Measurements from ENCODE around the gene MORN2. TPM values are rescaled to one million over a fixed set of nuclear protein-coding genes. Genes with fewer than 3 reads are reported as not detected.

The MORN2 gene
- total RNA-seq, 2 donors from 2014 or later, result 3.0 to 9.3 TPM

GRCh38 chr2:38905251-38905650 lies 29.5 kb downstream of the MORN2 start:
- DNase-seq (no peak), ATAC-seq (replicated peaks in 1 of 2) (no peak)
- no peaks in the 10 kb centered on the region for H3K27me3 Mint-ChIP-seq (ENCODE audit: low read depth)
- H3K9me3 Mint-ChIP-seq, result no peaks in the 10 kb centered on the region
- no peaks in the 10 kb centered on the region for H3K36me3 Mint-ChIP-seq (ENCODE audit: insufficient read depth in 2 of 2)
- peaks cover 14% of the 10 kb centered on the region for H3K4me1 Mint-ChIP-seq (ENCODE audit: low read depth)
- H3K4me3 Mint-ChIP-seq, result no peak overlapping the region
- no peak overlapping the region for H3K27ac Mint-ChIP-seq

DNA sequence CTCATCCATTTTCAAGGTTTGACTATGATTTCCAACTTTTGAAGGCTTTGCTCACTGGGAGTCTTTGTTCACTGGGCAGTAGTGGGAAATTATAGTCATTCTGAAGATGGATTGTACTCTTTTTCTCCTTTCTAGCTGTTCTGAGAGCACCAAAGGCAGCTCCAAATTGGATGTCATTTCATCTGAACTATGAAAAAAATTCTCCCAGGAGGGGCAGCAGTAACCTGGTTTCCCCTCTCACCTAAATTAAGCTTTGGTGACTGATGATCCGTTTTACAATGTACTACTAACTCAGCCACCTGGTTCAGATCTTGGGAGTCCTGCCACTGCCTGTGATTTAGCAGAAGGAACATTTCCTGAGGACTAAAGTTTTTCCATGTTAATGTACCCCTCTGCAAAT lies 31.5 kb downstream of the MORN2 start:
- no peaks in the 10 kb centered on the region for H3K9me3 Mint-ChIP-seq
- peaks cover 14% of the 10 kb centered on the region for H3K4me1 Mint-ChIP-seq (ENCODE audit: low read depth)
- no peaks in the 10 kb centered on the region for H3K36me3 Mint-ChIP-seq (ENCODE audit: insufficient read depth in 2 of 2)
- no peak overlapping the region for H3K27ac Mint-ChIP-seq
- H3K27me3 Mint-ChIP-seq (ENCODE audit: low read depth), result no peaks in the 10 kb centered on the region
- no peak for DNase-seq
- no peak overlapping the region for H3K4me3 Mint-ChIP-seq
- no peak for ATAC-seq (replicated peaks in 1 of 2)

- Mint-ChIP-seq H3K27ac (peak overlapping the region; percentile 49), H3K4me1 (ENCODE audit: low read depth) (peaks cover 14% of the 10 kb centered on the region), H3K27me3 (ENCODE audit: low read depth) (no peaks in the 10 kb centered on the region), H3K9me3 (no peaks in the 10 kb centered on the region), H3K36me3 (ENCODE audit: insufficient read depth in 2 of 2) (no peaks in the 10 kb centered on the region), H3K4me3 (peak overlapping the region; percentile 12 to 40)
- ATAC-seq (replicated peaks in 1 of 2) (peak; percentile 85 to 90), DNase-seq (peak; percentile 9 to 12)
Observed at GRCh38 chr2:38907743-38908562, 32.2 kb downstream of the MORN2 start.

GRCh38 chr2:38909872-38910271 lies 34.1 kb downstream of the MORN2 start:
- Mint-ChIP-seq H3K27ac (no peak overlapping the region), H3K36me3 (ENCODE audit: insufficient read depth in 2 of 2) (no peaks in the 10 kb centered on the region), H3K4me1 (ENCODE audit: low read depth) (peaks cover 14% of the 10 kb centered on the region)

DNA sequence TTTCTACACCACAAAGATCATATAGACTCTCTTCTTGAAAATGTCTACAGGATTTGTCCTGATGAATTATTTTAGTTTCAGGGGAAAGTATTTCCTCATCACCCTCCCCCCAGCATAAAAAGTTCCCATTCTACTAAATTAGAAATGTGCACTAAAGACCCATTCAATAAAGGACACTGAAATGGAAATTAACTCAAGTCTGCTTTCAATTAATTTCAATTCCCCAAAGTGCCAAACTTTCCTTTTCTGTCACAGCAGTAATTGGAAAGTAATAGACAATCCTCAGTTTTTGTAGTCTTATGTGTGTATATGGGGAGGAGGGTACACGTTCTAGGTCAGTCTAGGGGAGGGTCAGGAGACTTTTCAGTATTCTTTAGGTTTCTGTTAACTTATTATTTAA lies 35.4 kb downstream of the MORN2 start:
- ATAC-seq (replicated peaks in 1 of 2), result no peak
- H3K4me3 Mint-ChIP-seq, result no peak overlapping the region

More at GRCh38 chr2:38909872-38910271, 34.1 kb downstream of the MORN2 start:
- no peak for DNase-seq
- Mint-ChIP-seq H3K27me3 (ENCODE audit: low read depth) (no peaks in the 10 kb centered on the region), H3K9me3 (no peaks in the 10 kb centered on the region), H3K4me3 (no peak overlapping the region)
- ATAC-seq (replicated peaks in 1 of 2), result no peak

DNA sequence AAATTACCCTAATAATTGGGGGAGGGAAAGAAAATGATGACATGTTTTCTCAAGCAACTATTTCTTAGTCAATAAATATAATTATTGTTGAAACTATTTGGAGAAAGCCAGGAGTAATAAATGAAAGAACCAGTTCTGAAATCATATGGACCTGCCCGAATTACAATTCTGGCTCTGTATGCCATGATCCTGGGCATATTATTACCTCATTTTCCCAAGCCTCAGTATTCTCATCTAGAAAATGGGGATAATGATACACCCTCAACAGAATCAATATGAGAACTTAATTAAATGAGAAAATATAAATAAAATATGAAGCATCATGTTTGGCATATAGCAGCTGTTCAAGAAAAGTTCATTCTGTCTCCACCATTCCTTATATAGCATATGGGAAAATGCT lies 36.8 kb downstream of the MORN2 start:
- Mint-ChIP-seq H3K27ac (no peak overlapping the region), H3K4me3 (no peak overlapping the region), H3K27me3 (ENCODE audit: low read depth) (no peaks in the 10 kb centered on the region), H3K4me1 (ENCODE audit: low read depth) (peaks cover 13% of the 10 kb centered on the region), H3K36me3 (ENCODE audit: insufficient read depth in 2 of 2) (no peaks in the 10 kb centered on the region), H3K9me3 (no peaks in the 10 kb centered on the region)
- ATAC-seq (replicated peaks in 1 of 2) (no peak), DNase-seq (no peak)

More for the DNA sequence above, 35.4 kb downstream of the MORN2 start:
- Mint-ChIP-seq H3K36me3 (ENCODE audit: insufficient read depth in 2 of 2) (no peaks in the 10 kb centered on the region), H3K4me1 (ENCODE audit: low read depth) (peaks cover 14% of the 10 kb centered on the region), H3K27me3 (ENCODE audit: low read depth) (no peaks in the 10 kb centered on the region), H3K9me3 (no peaks in the 10 kb centered on the region), H3K27ac (no peak overlapping the region)
- no peak for DNase-seq

GRCh38 chr2:38922389-38922788 lies 46.6 kb downstream of the MORN2 start:
- Mint-ChIP-seq H3K9me3 (no peaks in the 10 kb centered on the region), H3K27ac (no peak overlapping the region), H3K27me3 (ENCODE audit: low read depth) (peaks cover 9% of the 10 kb centered on the region), H3K36me3 (ENCODE audit: insufficient read depth in 2 of 2) (no peaks in the 10 kb centered on the region), H3K4me1 (ENCODE audit: low read depth) (no peaks in the 10 kb centered on the region), H3K4me3 (no peak overlapping the region)
- DNase-seq (no peak), ATAC-seq (replicated peaks in 1 of 2) (no peak)

DNA sequence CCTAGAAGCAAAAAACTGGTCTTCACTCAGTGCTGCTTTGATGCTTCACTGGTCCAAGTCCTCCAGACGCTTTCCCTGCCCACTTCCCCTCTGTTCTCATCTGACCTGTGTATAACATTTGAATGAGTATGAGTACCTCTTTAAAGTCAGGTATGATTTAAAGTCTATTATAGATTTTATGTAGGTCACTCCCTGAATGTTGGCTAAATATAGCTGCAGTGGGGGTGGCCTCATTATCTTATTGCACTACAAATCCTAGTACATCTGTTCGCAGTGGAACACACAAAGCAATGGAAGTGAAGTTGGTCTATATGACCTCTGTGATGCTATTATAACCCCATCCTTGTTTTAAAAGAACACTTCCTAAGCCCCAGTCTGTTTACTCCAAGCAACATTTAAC lies 47.1 kb downstream of the MORN2 start:
- Mint-ChIP-seq H3K4me3 (no peak overlapping the region), H3K4me1 (ENCODE audit: low read depth) (no peaks in the 10 kb centered on the region), H3K36me3 (ENCODE audit: insufficient read depth in 2 of 2) (no peaks in the 10 kb centered on the region), H3K27ac (no peak overlapping the region), H3K27me3 (ENCODE audit: low read depth) (peaks cover 9% of the 10 kb centered on the region), H3K9me3 (no peaks in the 10 kb centered on the region)
- DNase-seq (no peak), ATAC-seq (replicated peaks in 1 of 2) (no peak)

GRCh38 chr2:38925982-38926381 lies 50.2 kb downstream of the MORN2 start:
- Mint-ChIP-seq H3K9me3 (no peaks in the 10 kb centered on the region), H3K4me3 (no peak overlapping the region), H3K27ac (no peak overlapping the region), H3K27me3 (ENCODE audit: low read depth) (peaks cover 9% of the 10 kb centered on the region), H3K4me1 (ENCODE audit: low read depth) (no peaks in the 10 kb centered on the region), H3K36me3 (ENCODE audit: insufficient read depth in 2 of 2) (no peaks in the 10 kb centered on the region)
- ATAC-seq (replicated peaks in 1 of 2) (no peak), DNase-seq (no peak)

- ATAC-seq (replicated peaks in 1 of 2), result no peak
- H3K9me3 Mint-ChIP-seq, result no peaks in the 10 kb centered on the region
Observed at GRCh38 chr2:38930600-38930999, 54.8 kb downstream of the MORN2 start.

More at GRCh38 chr2:38930600-38930999, 54.8 kb downstream of the MORN2 start:
- H3K27ac Mint-ChIP-seq, result no peak overlapping the region
- no peak overlapping the region for H3K4me3 Mint-ChIP-seq
- no peaks in the 10 kb centered on the region for H3K4me1 Mint-ChIP-seq (ENCODE audit: low read depth)
- H3K36me3 Mint-ChIP-seq (ENCODE audit: insufficient read depth in 2 of 2), result no peaks in the 10 kb centered on the region
- no peak for DNase-seq
- H3K27me3 Mint-ChIP-seq (ENCODE audit: low read depth), result peaks cover 7% of the 10 kb centered on the region

Other genes with a start within 250 kb of the MORN2 start
- gene GALM, start 209.9 kb upstream of the MORN2 start, total RNA-seq, result 100 to 1,000 TPM in 1 of 2 donors, 10 to 100 TPM in 1; 97.8 to 114 TPM
- 100 to 1,000 TPM; 258 to 264 TPM for gene SRSF7, start 124.6 kb upstream of the MORN2 start, total RNA-seq
- gene GEMIN6, start 97.8 kb upstream of the MORN2 start, total RNA-seq, result 10 to 100 TPM in 1 of 2 donors, 1 to 10 TPM in 1; 9.9 to 14.3 TPM
- 10 to 100 TPM; 10.0 to 21.7 TPM for gene DHX57, start within 50 bp of the MORN2 start, total RNA-seq
- under 1 TPM in 1 of 2 donors, not detected in 1; 0.58 TPM for gene ARHGEF33, start 13.9 kb downstream of the MORN2 start, total RNA-seq
- gene SOS1, start 245.1 kb downstream of the MORN2 start, total RNA-seq, result 100 to 1,000 TPM in 1 of 2 donors, 10 to 100 TPM in 1; 94.6 to 110 TPM